ENCODE measurements around the gene RDH8. TPM values are rescaled to one million over a fixed set of nuclear protein-coding genes. Genes with fewer than 3 reads are reported as not detected.

The RDH8 gene
- total and polyA plus RNA-seq, 10 of the 15 experiments (the other 5 are each of a cell fraction or from before 2014, with no cell fraction given) = 0.04 to 0.58 (median 0.05) TPM; not detected in 7

DNA sequence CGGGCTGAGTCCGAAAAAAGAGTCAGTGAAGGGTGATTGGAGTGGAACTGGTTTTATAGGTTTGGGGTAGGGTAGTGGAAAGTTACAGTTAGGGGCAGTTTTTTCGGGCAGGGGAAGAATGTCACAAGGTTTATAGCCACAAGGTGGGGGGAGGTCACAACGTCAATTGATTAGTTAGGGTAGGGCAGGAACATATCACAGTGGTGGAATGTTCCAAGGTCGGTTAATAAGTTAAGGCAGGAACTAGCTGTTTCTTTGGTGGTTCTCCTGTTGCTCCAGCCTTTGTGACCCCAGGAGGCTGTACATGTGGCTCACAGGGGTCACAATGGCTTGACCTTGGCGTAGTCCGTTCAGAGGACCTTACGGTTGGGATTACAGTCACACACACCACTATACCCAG lies 20.3 kb downstream of the RDH8 start (continued):
- TF ChIP-seq BCL3 (IDR thresholded peaks at IDR 0.05; ENCODE audit: borderline replicate concordance, insufficient read depth, low read depth, low read length, poor library complexity, severe bottlenecking) (no peak), MEF2B (IDR thresholded peaks at IDR 0.05; ENCODE audit: partially characterized antibody, poor library complexity, severe bottlenecking) (no peak), IRF3 (IDR thresholded peaks at IDR 0.05) (no peak)

DNA sequence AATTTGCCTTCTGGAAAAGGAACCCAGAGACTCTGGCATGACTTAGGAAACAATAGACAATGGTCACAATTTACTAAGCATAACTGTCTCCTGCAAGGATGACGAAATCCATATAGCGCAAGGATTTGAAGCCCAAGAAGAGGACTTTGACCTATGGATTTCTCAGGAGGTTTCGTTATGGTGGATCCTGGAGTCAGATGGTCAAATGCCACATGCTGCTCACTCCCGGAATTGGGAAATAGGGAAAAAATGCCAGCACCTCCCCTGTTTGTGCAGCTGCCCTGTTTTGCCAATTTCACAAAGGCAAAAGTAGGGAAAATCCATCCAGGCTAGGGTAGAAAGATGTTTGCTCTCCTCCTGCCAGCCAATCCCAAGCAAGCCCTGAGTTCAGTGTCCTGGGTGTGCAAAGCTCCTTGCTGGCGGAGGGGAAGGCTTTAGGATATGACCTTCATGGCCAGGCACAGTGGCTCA lies 23.4 kb downstream of the RDH8 start:
- 33% methylated on average over 5 of the region's 5 CpGs for WGBS (ENCODE audit: insufficient coverage, insufficient replicate concordance, low lambda C conversion rate, missing lambda C conversion rate)
- Histone ChIP-seq H3K27me3 (replicated peaks in 1 of 2; ENCODE audit: control insufficient read depth in 2 of 2, insufficient read depth in 2 of 2, low read length in 1 of 2) (no peaks in the 10 kb centered on the region; a peak in 1 of 4 replicates), H3K4me2 (ENCODE audit: control insufficient read depth, insufficient read depth) (no peak overlapping the region), H3K4me1 (ENCODE audit: control insufficient read depth, insufficient read depth, low read length) (no peaks in the 10 kb centered on the region), H2AFZ (ENCODE audit: control insufficient read depth, low read depth, low read length) (no peak overlapping the region), H3K4me3 (no peak overlapping the region), H3K36me3 (ENCODE audit: control insufficient read depth in 2 of 2, insufficient read depth in 2 of 2, low read length in 1 of 2) (no peaks in the 10 kb centered on the region), H3K9ac (ENCODE audit: control insufficient read depth, insufficient read depth, low read length) (no peak overlapping the region), H3K27ac (ENCODE audit: control insufficient read depth, insufficient read depth) (no peak overlapping the region), H3K79me2 (ENCODE audit: control insufficient read depth, insufficient read depth, low read length) (no peaks in the 10 kb centered on the region), H4K20me1 (ENCODE audit: control insufficient read depth, insufficient read depth) (no peaks in the 10 kb centered on the region), H3K9me3 (replicated peaks; ENCODE audit: control insufficient read depth, insufficient read depth, low read length) (no peaks in the 10 kb centered on the region)
- intact Hi-C loops (cut with micrococcal nuclease; ENCODE audit: unreplicated experiment) = no loop called here
- ChIA-PET SMC1A (ENCODE audit: uncharacterized antibody, unreplicated experiment) (no interaction called here), CTCF (interaction anchor here (1.8 kb wide), 1 partner anchor 9 kb away, joined by 4 read pairs; no protein-coding TSS in a partner anchor), POLR2A (no interaction called here), RAD21 (ENCODE audit: unreplicated experiment) (no interaction called here)
- FAIRE-seq = no peak
- no peak for ATAC-seq
- TF ChIP-seq POU2F2 (IDR thresholded peaks at IDR 0.05; ENCODE audit: borderline replicate concordance, low read depth, low read length) (no peak), RELB (IDR thresholded peaks at IDR 0.05; ENCODE audit: low read depth) (no peak), IRF3 (IDR thresholded peaks at IDR 0.05) (no peak), E4F1 (IDR thresholded peaks at IDR 0.05; ENCODE audit: borderline replicate concordance, partially characterized antibody) (no peak), SIX5 (IDR thresholded peaks at IDR 0.05; ENCODE audit: low read depth, low read length, severe bottlenecking) (no peak)
- DNase-seq (ENCODE audit: low read depth, low spot score) = no peak
- no TSS peak for BruUV-seq (replicated peaks)
- in situ Hi-C loops (cut with MboI) = no loop called here

All from GM12878 (cell line).